Prostate gland (tissue), 2 donors: ENCODE measurements around the gene ROBO1. TPM values are rescaled to one million over a fixed set of nuclear protein-coding genes. Genes with fewer than 3 reads are reported as not detected.
A peak's percentile ranks its signal among the peaks of the same experiment; 100 is the strongest.

Experiments used
- DNase-seq: peaks from one replicate; pipeline ENCODE4 v3.0.0-alpha.2; 2019; ENCODE audit warnings: low spot score
- H3K27ac ChIP-seq, 2 donors: fragments of 200-600 bp; sonication (generic); 2 replicates each; pipeline ENCODE4 v1.5.1; 2017 to 2019
- H3K27me3 ChIP-seq: fragments of 200-600 bp; sonication (generic); replicated peaks from 2 replicates; pipeline ENCODE4 v1.5.1; 2019; ENCODE audit not compliant: insufficient read depth
- H3K36me3 ChIP-seq, 2 donors: fragments of 200-600 bp; sonication (generic); 1 replicate in 1 of 2; 2 replicates in 1 of 2; pipeline versions ENCODE4 v1.5.1 to v1.8.1; 2017 to 2019
- H3K4me1 ChIP-seq: fragments of 200-600 bp; sonication (generic); replicated peaks from 2 replicates; pipeline ENCODE4 v1.5.1; 2019
- H3K4me3 ChIP-seq, 2 donors: fragments of 200-600 bp; sonication (generic); 2 replicates each; pipeline ENCODE4 v1.5.1; 2017 to 2019
- H3K9me3 ChIP-seq: fragments of 200-600 bp; sonication (generic); 2 replicates; pipeline ENCODE4 v1.5.1; 2017
- POLR2A ChIP-seq: fragments of 450-650 bp; IDR thresholded peaks from one replicate; pipeline ENCODE4 v1.6.1; 2016; ENCODE audit warnings: antibody characterized with exemption, mild to moderate bottlenecking
- POLR2AphosphoS5 ChIP-seq: sonication (generic); formaldehyde crosslinking; IDR thresholded peaks from one replicate; pipeline ENCODE4 v1.6.1; 2017; ENCODE audit warnings: antibody characterized with exemption
- WGBS: methylation state at CpG from one replicate; pipeline ENCODE4 v1.1.5; 2018; 5-methylcytosine and 5-hydroxymethylcytosine counted together
- intact Hi-C: fragments of 100-400 bp; cut with DNase I; formaldehyde crosslinking; loops from one replicate; pipeline ENCODE4 v1.14.2; 2022
- total RNA-seq, 2 donors: library from RNA; depleted of rRNA; stranded (reverse); fragments of >200 nt; gene quantifications; one replicate each; pipeline ENCODE4 v1.1.0, GENCODE V29; 2016
- TF ChIP-seq, protein P1 (sequence below), 4 experiments: fragments of 200-600 bp in 2 of 4; fragments of 450-650 bp in 2 of 4; sonication (generic) in 2 of 4; IDR thresholded peaks; 1 replicate in 3 of 4; 2 replicates in 1 of 4; pipeline ENCODE4 v1.5.1; 2016 to 2019; ENCODE audit warnings: antibody characterized with exemption in 4 of 4, mild to moderate bottlenecking in 2 of 4, moderate library complexity in 2 of 4

The ROBO1 gene
- total RNA-seq, 2 donors from 2014 or later, result 37.6 to 50.8 TPM

DNA sequence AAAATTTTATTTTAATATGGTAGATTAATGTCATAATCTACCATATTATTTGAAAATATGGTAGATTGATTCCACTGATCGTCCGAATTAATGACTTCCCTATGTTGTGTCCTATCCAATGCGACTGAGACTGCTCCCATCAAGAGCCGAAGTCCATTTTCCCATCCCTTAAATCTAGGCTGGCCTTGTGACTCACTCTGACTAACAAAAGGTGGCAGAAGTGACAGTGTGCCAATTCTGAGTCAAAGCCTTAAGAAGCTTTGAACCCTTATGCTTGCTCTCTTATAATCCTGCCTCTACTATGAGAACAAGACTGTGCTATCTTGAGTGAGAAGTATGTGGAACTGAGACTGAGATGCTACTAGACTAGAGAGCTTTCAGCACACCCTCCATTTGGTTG, 387.2 kb downstream of the ROBO1 start:
- WGBS, result 84% methylated on average over 4 of the region's 4 CpGs
- no peak for TF ChIP-seq POLR2AphosphoS5
- no peak for TF ChIP-seq POLR2A

DNA sequence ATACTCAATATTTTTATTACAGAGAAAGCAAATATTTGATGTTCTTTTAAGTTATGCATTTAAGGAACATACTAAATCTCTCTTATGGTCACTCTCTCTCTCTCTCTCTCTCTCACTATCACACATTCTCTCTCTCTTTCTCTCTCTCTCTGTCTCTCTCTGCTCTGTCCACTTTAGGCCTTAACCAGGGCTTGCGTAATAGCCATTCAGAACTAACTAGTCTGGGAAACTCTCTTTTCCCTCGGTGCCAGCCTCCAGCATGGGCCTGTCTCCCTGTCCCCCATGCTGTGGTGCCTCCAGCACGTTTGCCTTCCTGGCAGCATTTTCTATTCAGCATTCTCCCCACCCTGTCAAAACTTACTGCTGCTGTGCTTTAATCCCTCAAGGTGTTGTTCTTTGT, 389.7 kb downstream of the ROBO1 start:
- Histone ChIP-seq H3K4me1 (peaks cover 4% of the 10 kb centered on the region), H3K4me3 (no peak overlapping the region), H3K9me3 (no peaks in the 10 kb centered on the region), H3K27me3 (no peaks in the 10 kb centered on the region), H3K27ac (peak overlapping the region in 1 of 2 donors; percentile 41), H3K36me3 (no peaks in the 10 kb centered on the region)
- peak; percentile 23 for DNase-seq
- TF ChIP-seq POLR2AphosphoS5 (peak; percentile 44), POLR2A (no peak)
- TF ChIP-seq, protein P1, sequence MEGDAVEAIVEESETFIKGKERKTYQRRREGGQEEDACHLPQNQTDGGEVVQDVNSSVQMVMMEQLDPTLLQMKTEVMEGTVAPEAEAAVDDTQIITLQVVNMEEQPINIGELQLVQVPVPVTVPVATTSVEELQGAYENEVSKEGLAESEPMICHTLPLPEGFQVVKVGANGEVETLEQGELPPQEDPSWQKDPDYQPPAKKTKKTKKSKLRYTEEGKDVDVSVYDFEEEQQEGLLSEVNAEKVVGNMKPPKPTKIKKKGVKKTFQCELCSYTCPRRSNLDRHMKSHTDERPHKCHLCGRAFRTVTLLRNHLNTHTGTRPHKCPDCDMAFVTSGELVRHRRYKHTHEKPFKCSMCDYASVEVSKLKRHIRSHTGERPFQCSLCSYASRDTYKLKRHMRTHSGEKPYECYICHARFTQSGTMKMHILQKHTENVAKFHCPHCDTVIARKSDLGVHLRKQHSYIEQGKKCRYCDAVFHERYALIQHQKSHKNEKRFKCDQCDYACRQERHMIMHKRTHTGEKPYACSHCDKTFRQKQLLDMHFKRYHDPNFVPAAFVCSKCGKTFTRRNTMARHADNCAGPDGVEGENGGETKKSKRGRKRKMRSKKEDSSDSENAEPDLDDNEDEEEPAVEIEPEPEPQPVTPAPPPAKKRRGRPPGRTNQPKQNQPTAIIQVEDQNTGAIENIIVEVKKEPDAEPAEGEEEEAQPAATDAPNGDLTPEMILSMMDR (IDR thresholded peaks at IDR 0.05), result no peak
- WGBS, result 53% methylated on average over 3 of the region's 3 CpGs
- intact Hi-C loops, result no loop called here

More for the DNA sequence above, 387.2 kb downstream of the ROBO1 start:
- DNase-seq, result no peak
- Histone ChIP-seq H3K27me3 (no peaks in the 10 kb centered on the region), H3K27ac (no peak overlapping the region), H3K9me3 (no peaks in the 10 kb centered on the region), H3K4me3 (no peak overlapping the region), H3K4me1 (peaks cover 4% of the 10 kb centered on the region), H3K36me3 (no peaks in the 10 kb centered on the region)
- intact Hi-C loops, result no loop called here

DNA sequence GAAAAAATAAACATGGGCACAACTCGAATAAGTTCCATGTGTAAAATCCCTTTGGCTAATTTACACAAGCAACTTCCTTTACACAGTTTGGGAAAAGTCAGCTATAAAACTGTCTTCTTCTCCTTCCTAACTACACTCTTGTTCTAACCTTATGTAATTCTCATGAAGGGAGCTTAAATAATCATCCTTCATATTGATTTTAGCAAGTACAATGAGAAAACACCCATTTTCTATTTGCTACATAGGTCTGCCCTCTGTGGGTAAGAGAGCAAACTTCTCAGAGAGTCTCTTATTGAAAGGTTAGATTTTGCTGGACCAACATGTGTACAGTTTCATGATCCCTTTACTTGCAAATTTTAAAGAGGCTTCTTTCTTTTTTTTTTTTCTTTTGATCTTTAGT, 398.5 kb downstream of the ROBO1 start:
- 5% methylated on average over 1 of the region's 1 CpG for WGBS
- intact Hi-C loops, result no loop called here
- Histone ChIP-seq H3K36me3 (no peaks in the 10 kb centered on the region), H3K9me3 (no peaks in the 10 kb centered on the region), H3K27me3 (no peaks in the 10 kb centered on the region), H3K27ac (no peak overlapping the region), H3K4me3 (no peak overlapping the region), H3K4me1 (peaks cover 9% of the 10 kb centered on the region)
- no peak for DNase-seq
- TF ChIP-seq POLR2A, result no peak
- TF ChIP-seq, protein P1 (IDR thresholded peaks at IDR 0.05), result peak in 3 of 4 experiments; percentile 19 to 47 (median 42)
- TF ChIP-seq POLR2AphosphoS5, result peak; percentile 24

DNA sequence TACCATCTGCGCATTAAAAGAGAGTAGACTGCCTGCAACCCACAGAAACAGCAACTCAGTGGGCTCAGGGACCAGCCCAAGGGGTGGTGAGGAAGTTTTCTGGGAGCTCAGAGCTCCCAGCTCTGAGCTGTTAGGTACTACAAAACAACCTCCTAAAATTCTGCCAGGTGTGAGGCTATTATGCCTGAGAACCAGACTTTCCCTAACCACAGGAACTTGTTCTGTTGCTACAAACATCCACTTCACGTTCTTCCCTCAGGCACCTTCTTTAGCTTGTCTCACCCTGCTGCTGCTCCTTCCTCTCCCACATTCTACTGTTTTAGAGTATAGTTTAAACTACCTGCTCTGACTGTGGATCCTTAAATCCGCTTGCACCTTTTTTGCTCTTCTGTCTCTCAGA, 399.4 kb downstream of the ROBO1 start:
- no peak overlapping the region for H3K4me3 ChIP-seq
- no peaks in the 10 kb centered on the region for H3K27me3 ChIP-seq
- WGBS, result 57% methylated on average over 3 of the region's 3 CpGs
- H3K4me1 ChIP-seq, result peaks cover 9% of the 10 kb centered on the region
- no peak overlapping the region for H3K27ac ChIP-seq
- peak; percentile 36 for DNase-seq
- intact Hi-C loops, result no loop called here
- no peaks in the 10 kb centered on the region for H3K36me3 ChIP-seq
- H3K9me3 ChIP-seq, result no peaks in the 10 kb centered on the region
- no peak for TF ChIP-seq POLR2AphosphoS5
- TF ChIP-seq, protein P1 (IDR thresholded peaks at IDR 0.05), result no peak
- no peak for TF ChIP-seq POLR2A

DNA sequence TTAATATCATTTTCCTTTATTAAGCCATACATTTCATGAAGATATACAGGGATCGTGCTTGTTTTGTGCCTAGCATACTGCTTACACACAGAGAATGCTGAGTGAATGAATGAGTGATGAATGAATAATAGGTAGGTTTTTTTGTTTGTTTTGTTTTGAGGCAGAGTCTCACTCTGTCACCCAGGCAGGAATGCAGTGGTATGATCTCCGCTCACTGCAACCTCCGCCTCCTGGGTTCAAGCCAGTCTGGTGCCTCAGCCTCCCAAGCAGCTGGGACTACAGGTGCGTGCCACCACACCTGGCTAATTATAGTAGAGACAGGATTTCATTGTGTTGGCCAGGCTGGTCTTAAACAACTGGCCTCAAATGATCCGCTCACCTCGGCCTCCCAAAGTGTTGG, 400.0 kb downstream of the ROBO1 start:
- Histone ChIP-seq H3K4me1 (peaks cover 9% of the 10 kb centered on the region), H3K9me3 (no peaks in the 10 kb centered on the region), H3K27ac (no peak overlapping the region), H3K36me3 (no peaks in the 10 kb centered on the region), H3K27me3 (no peaks in the 10 kb centered on the region), H3K4me3 (no peak overlapping the region)
- intact Hi-C loops, result no loop called here
- no peak for DNase-seq
- WGBS, result 99% methylated on average over 6 of the region's 6 CpGs
- TF ChIP-seq, protein P1 (IDR thresholded peaks at IDR 0.05), result no peak
- no peak for TF ChIP-seq POLR2AphosphoS5
- no peak for TF ChIP-seq POLR2A
